Suprapubic skin (tissue), 4 donors: ENCODE results near the gene FGF11. TPM values are rescaled to one million over a fixed set of nuclear protein-coding genes. Genes with fewer than 3 reads are reported as not detected.

ENCODE experiments used
- DNase-seq, 2 donors: peaks; one replicate each; pipeline ENCODE4 v3.0.0-alpha.2; 2019; ENCODE audit warnings: low spot score in 2 of 2
- H3K27ac ChIP-seq: fragments of 200-600 bp; sonication (generic); one replicate; pipeline ENCODE4 v1.5.1; 2019
- H3K27me3 ChIP-seq: fragments of 200-600 bp; sonication (generic); one replicate; pipeline ENCODE4 v1.5.1; 2019
- H3K36me3 ChIP-seq: fragments of 200-600 bp; sonication (generic); one replicate; pipeline ENCODE4 v1.5.1; 2019
- H3K4me1 ChIP-seq: fragments of 200-600 bp; sonication (generic); one replicate; pipeline ENCODE4 v1.5.1; 2019
- H3K4me3 ChIP-seq: fragments of 200-600 bp; sonication (generic); one replicate; pipeline ENCODE4 v1.5.1; 2019; ENCODE audit warnings: mild to moderate bottlenecking
- H3K9me3 ChIP-seq: fragments of 200-600 bp; sonication (generic); one replicate; pipeline ENCODE4 v1.5.1; 2019
- CTCF ChIP-seq, 2 donors: fragments of 200-600 bp in 1 of 2; fragments of 450-650 bp in 1 of 2; sonication (generic) in 1 of 2; IDR thresholded peaks; one replicate each; pipeline ENCODE4 v1.5.1; 2016 to 2019; ENCODE audit warnings: antibody characterized with exemption in 2 of 2, mild to moderate bottlenecking in 1 of 2, moderate library complexity in 1 of 2
- EP300 ChIP-seq: sonication (generic); formaldehyde crosslinking; IDR thresholded peaks from one replicate; pipeline ENCODE4 v1.6.1; 2017; ENCODE audit warnings: antibody characterized with exemption
- POLR2A ChIP-seq, 2 donors: fragments of 450-650 bp; IDR thresholded peaks; one replicate each; pipeline ENCODE4 v1.6.1; 2017; ENCODE audit warnings: antibody characterized with exemption in 2 of 2, mild to moderate bottlenecking in 2 of 2, moderate library complexity in 2 of 2
- POLR2AphosphoS5 ChIP-seq, 3 donors: sonication (generic); formaldehyde crosslinking; IDR thresholded peaks; one replicate each; pipeline ENCODE4 v1.6.1; 2017; ENCODE audit warnings: antibody characterized with exemption in 3 of 3
- WGBS: methylation state at CpG from one replicate; pipeline ENCODE4 v1.1.5; 2018; 5-methylcytosine and 5-hydroxymethylcytosine counted together
- total RNA-seq, 4 donors: library from RNA; depleted of rRNA; stranded (reverse); fragments of >200 nt; gene quantifications; one replicate each; pipeline ENCODE4 v1.1.0, GENCODE V29; 2016

Gene FGF11
- total RNA-seq, 4 donors from 2014 or later: 10.3 to 28.5 (median 12.5) TPM

- TF ChIP-seq CTCF (IDR thresholded peaks at IDR 0.05) (no peak), EP300 (no peak), POLR2AphosphoS5 (IDR thresholded peaks at IDR 0.05) (no peak), POLR2A (IDR thresholded peaks at IDR 0.05) (no peak)
- Histone ChIP-seq H3K9me3 (no peaks in the 10 kb centered on the region), H3K36me3 (no peaks in the 10 kb centered on the region), H3K27ac (no peak within 1 kb of the TSS), H3K4me1 (peaks cover 43% of the 10 kb centered on the region), H3K27me3 (peaks cover 29% of the 10 kb centered on the region), H3K4me3 (peak within 1 kb of the TSS; percentile 44)
- WGBS: 10% methylated on average over 24 of the region's 51 CpGs
- peak; percentile 84 to 86 for DNase-seq
These were observed 5.6 kb downstream of the FGF11 start, which contains the start of gene CHRNB1 for GRCh38 chr17:7444682-7445618. CHRNB1 (plus strand) TSS chr17:7445061; CDS start chr17:7445128, 67 bp downstream.

- TF ChIP-seq POLR2A (IDR thresholded peaks at IDR 0.05) (no peak), POLR2AphosphoS5 (IDR thresholded peaks at IDR 0.05) (no peak), EP300 (no peak), CTCF (IDR thresholded peaks at IDR 0.05) (no peak)
- Histone ChIP-seq H3K27ac (no peak overlapping the region), H3K36me3 (no peaks in the 10 kb centered on the region), H3K4me1 (peaks cover 37% of the 10 kb centered on the region), H3K27me3 (peaks cover 23% of the 10 kb centered on the region), H3K4me3 (peak overlapping the region; percentile 44), H3K9me3 (no peaks in the 10 kb centered on the region)
- WGBS: 14% methylated on average over 16 of the region's 16 CpGs
- no peak for DNase-seq
These were observed 6.3 kb downstream of the FGF11 start for GRCh38 chr17:7445619-7445968.

GRCh38 chr17:7448461-7448860 is 9.1 kb downstream of the FGF11 start:
- H3K4me3 ChIP-seq: no peak overlapping the region
- WGBS: 84% methylated on average over 7 of the region's 7 CpGs
- peaks cover 32% of the 10 kb centered on the region for H3K4me1 ChIP-seq
- no peaks in the 10 kb centered on the region for H3K36me3 ChIP-seq
- no peak overlapping the region for H3K27ac ChIP-seq
- TF ChIP-seq POLR2A (IDR thresholded peaks at IDR 0.05): no peak
- TF ChIP-seq CTCF (IDR thresholded peaks at IDR 0.05): no peak
- TF ChIP-seq EP300: no peak
- DNase-seq: no peak
- peaks cover 22% of the 10 kb centered on the region for H3K27me3 ChIP-seq
- H3K9me3 ChIP-seq: no peaks in the 10 kb centered on the region

- WGBS: 73% methylated on average over 3 of the region's 3 CpGs
- peak overlapping the region; percentile 20 for H3K27ac ChIP-seq
- DNase-seq: no peak
- peaks cover 18% of the 10 kb centered on the region for H3K36me3 ChIP-seq
- no peaks in the 10 kb centered on the region for H3K27me3 ChIP-seq
- TF ChIP-seq CTCF (IDR thresholded peaks at IDR 0.05): no peak
- no peak for TF ChIP-seq POLR2A (IDR thresholded peaks at IDR 0.05)
- no peak for TF ChIP-seq EP300
- no peak for TF ChIP-seq POLR2AphosphoS5 (IDR thresholded peaks at IDR 0.05)
- no peak overlapping the region for H3K4me3 ChIP-seq
- peaks cover 25% of the 10 kb centered on the region for H3K4me1 ChIP-seq
- H3K9me3 ChIP-seq: no peaks in the 10 kb centered on the region
These were observed 20.7 kb downstream of the FGF11 start for GRCh38 chr17:7459961-7460545.
